ENCODE measurements around the gene LMAN1. TPM values are rescaled to one million over a fixed set of nuclear protein-coding genes. Genes with fewer than 3 reads are reported as not detected.

Gene LMAN1
- total RNA-seq, 2 experiments from 2014 or later = 69.5 to 87.8 TPM

GRCh38 chr18:59279193-59279592, 79.9 kb downstream of the LMAN1 start:
- Mint-ChIP-seq H3K36me3 (no peaks in the 10 kb centered on the region), H3K27ac (no peak overlapping the region), H3K27me3 (peaks cover 81% of the 10 kb centered on the region), H3K9me3 (ENCODE audit: low read depth) (no peaks in the 10 kb centered on the region), H3K4me3 (no peak overlapping the region), H3K4me1 (peaks cover 2% of the 10 kb centered on the region)
- DNase-seq (no peak), ATAC-seq (no peak)
- CTCF ChIA-PET = interaction anchor here (1.3 kb wide), 1 partner anchor 124 kb away, joined by 4 read pairs; no protein-coding TSS in a partner anchor

- peaks cover 3% of the 10 kb centered on the region for H3K4me1 Mint-ChIP-seq
- H3K36me3 Mint-ChIP-seq = no peaks in the 10 kb centered on the region
- CTCF ChIA-PET = interaction anchor here (1.3 kb wide), 1 partner anchor 124 kb away, joined by 4 read pairs; no protein-coding TSS in a partner anchor
- H3K27me3 Mint-ChIP-seq = peaks cover 83% of the 10 kb centered on the region
- H3K27ac Mint-ChIP-seq = no peak overlapping the region
- no peaks in the 10 kb centered on the region for H3K9me3 Mint-ChIP-seq (ENCODE audit: low read depth)
- no peak overlapping the region for H3K4me3 Mint-ChIP-seq
- no peak for ATAC-seq
- no peak for DNase-seq
These were observed 80.3 kb downstream of the LMAN1 start for GRCh38 chr18:59278793-59279192.

Other genes starting within 250 kb of the LMAN1 start
- 100 to 1,000 TPM in 1 of 2 experiments, 10 to 100 TPM in 1; 57.9 to 127 TPM for gene SEC11C, start 219.4 kb downstream of the LMAN1 start, total RNA-seq
- not detected for gene GRP, start 139.1 kb downstream of the LMAN1 start, total RNA-seq
- not detected for gene RAX, start 85.8 kb downstream of the LMAN1 start, total RNA-seq
- gene CPLX4, start 40.6 kb downstream of the LMAN1 start, total RNA-seq = not detected

All from activated CD8-positive, alpha-beta memory T cell treated with anti-CD3 and anti-CD28 coated beads, Interleukin-2, amount 10 ng/mL, durations not matched to agents 7 days and 5 days (primary cell).